HCT116 (cell line): ENCODE measurements around the gene FAM83G. TPM values are rescaled to one million over a fixed set of nuclear protein-coding genes. Genes with fewer than 3 reads are reported as not detected.

ENCODE experiments used
- ATAC-seq: fragments of 200-7000 bp; cut with Tn5 transposase; 2 replicates; pipeline ENCODE4 v1.9.1; 2020; ENCODE audit warnings: mild to moderate bottlenecking, moderate library complexity
- BruUV-seq: library from RNA; stranded (reverse); fragments of 400-500 nt; replicated peaks from 2 replicates; lab custom pipeline; 2021; lab: Mats Ljungman, UMichigan
- CTCF ChIA-PET: fragments of 300-600 bp; sonication (Branson Sonifier 250); formaldehyde crosslinking; loops from one replicate; lab custom pipeline; 2021; ENCODE audit warnings: antibody characterized with exemption; lab: Charles Lee
- POLR2A ChIA-PET: fragments of 300-600, 350-600 bp; sonication (Branson Sonifier 250); formaldehyde crosslinking; loops from one replicate; lab custom pipeline; 2021; ENCODE audit warnings: antibody characterized with exemption; lab: Charles Lee
- RAD21 ChIA-PET, 2 experiments: fragments of 300-600 bp; sonication (Branson Sonifier 250); formaldehyde crosslinking; loops; one replicate each; lab custom pipeline; 2023; ENCODE audit warnings: low total read pairs in 2 of 2; ENCODE audit not compliant: uncharacterized antibody in 2 of 2, unreplicated experiment in 2 of 2, low non-redundant PET in 1 of 2; lab: Charles Lee
- DNase-seq: peaks from one replicate; pipeline ENCODE4 v3.0.0-alpha.2; 2010; ENCODE audit warnings: low read depth, low spot score
- H2AFZ ChIP-seq: fragments of 200-600 bp; shearing (Covaris generic), sonication (generic); 2 replicates; pipeline ENCODE4 v1.6.1; 2017; ENCODE audit warnings: low read depth, mixed run types, mixed read lengths, antibody characterized with exemption, low read length; ENCODE audit not compliant: poor library complexity, severe bottlenecking
- H3K27ac ChIP-seq: 2 replicates; pipeline ENCODE4 v1.5.1; 2012; ENCODE audit warnings: low read depth, low read length
- H3K27me3 ChIP-seq: fragments of 200-600 bp; sonication (generic); 2 replicates; pipeline ENCODE4 v1.6.1; 2016; ENCODE audit warnings: mixed run types, low read length, mixed read lengths; ENCODE audit not compliant: insufficient read depth
- H3K36me3 ChIP-seq, 2 experiments: fragments of 200-500 bp in 1 of 2; fragments of 200-600 bp in 1 of 2; sonication (Bioruptor generic) in 1 of 2; sonication (generic) in 1 of 2; 2 replicates each; pipeline versions ENCODE4 v1.5.1 to v1.6.1; 2014 to 2016; ENCODE audit warnings: low read length in 2 of 2, inconsistent platforms in 1 of 2, mixed read lengths in 1 of 2, mixed run types in 1 of 2; ENCODE audit not compliant: insufficient read depth in 2 of 2, control insufficient read depth in 1 of 2
- H3K4me1 ChIP-seq, 2 experiments: fragments of 200-600 bp in 1 of 2; sonication (generic) in 1 of 2; 2 replicates each; pipeline versions ENCODE4 v1.5.1 to v1.6.1; 2012 to 2017; ENCODE audit warnings: low read length in 2 of 2, inconsistent platforms in 1 of 2, mild to moderate bottlenecking in 1 of 2, mixed read lengths in 1 of 2, mixed run types in 1 of 2, moderate library complexity in 1 of 2; ENCODE audit not compliant: insufficient read depth in 2 of 2, control insufficient read depth in 1 of 2
- H3K4me2 ChIP-seq: fragments of 200-600 bp; sonication (generic); 2 replicates; pipeline ENCODE4 v1.6.1; 2017; ENCODE audit warnings: mixed run types, low read length, mixed read lengths
- H3K4me3 ChIP-seq, 2 experiments: fragments of 200-600 bp in 1 of 2; sonication (generic) in 1 of 2; replicated peaks in 1 of 2; 2 replicates each; pipeline ENCODE4 v1.5.1; 2011 to 2016; ENCODE audit warnings: low read length in 2 of 2, control low read depth in 1 of 2, low read depth in 1 of 2, mild to moderate bottlenecking in 1 of 2, mixed read lengths in 1 of 2, mixed run types in 1 of 2
- H3K79me2 ChIP-seq: fragments of 200-600 bp; sonication (generic); 2 replicates; pipeline ENCODE4 v1.6.1; 2017; ENCODE audit warnings: mild to moderate bottlenecking, mixed run types, low read length, moderate library complexity, mixed read lengths; ENCODE audit not compliant: insufficient read depth
- H3K9ac ChIP-seq: fragments of 200-600 bp; sonication (generic); 2 replicates; pipeline ENCODE4 v1.6.1; 2016; ENCODE audit warnings: low read length, mixed read lengths
- H3K9me2 ChIP-seq: fragments of 200-600 bp; sonication (generic), shearing (Covaris generic); 2 replicates; pipeline ENCODE4 v1.6.1; 2017; ENCODE audit warnings: mixed run types, mild to moderate bottlenecking, moderate library complexity; ENCODE audit not compliant: insufficient read depth
- H3K9me3 ChIP-seq, 2 experiments: fragments of 200-500 bp in 1 of 2; fragments of 200-600 bp in 1 of 2; sonication (Bioruptor generic) in 1 of 2; sonication (generic) in 1 of 2; 2 replicates each; pipeline ENCODE4 v1.6.1; 2014 to 2017; ENCODE audit warnings: low read length in 2 of 2, mixed read lengths in 2 of 2, inconsistent platforms in 1 of 2, low read depth in 1 of 2, mild to moderate bottlenecking in 1 of 2, mixed run types in 1 of 2, moderate library complexity in 1 of 2; ENCODE audit not compliant: control insufficient read depth in 1 of 2, insufficient read depth in 1 of 2
- H4K20me1 ChIP-seq: fragments of 200-600 bp; sonication (generic), shearing (Covaris generic); 2 replicates; pipeline ENCODE4 v1.6.1; 2017; ENCODE audit warnings: mixed run types, mild to moderate bottlenecking, moderate library complexity; ENCODE audit not compliant: insufficient read depth
- ATF3 ChIP-seq: IDR thresholded peaks from 2 replicates; pipeline ENCODE4 v1.6.1; 2012
- CBX3 ChIP-seq: IDR thresholded peaks from 2 replicates; pipeline ENCODE4 v1.6.1; 2012; ENCODE audit warnings: low read depth
- CEBPB ChIP-seq: IDR thresholded peaks from 2 replicates; pipeline ENCODE4 v1.6.1; 2012; ENCODE audit warnings: low read depth
- CTCF ChIP-seq, 3 experiments: fragments of 200-600 bp in 1 of 3; sonication (generic) in 1 of 3; IDR thresholded peaks in 2 of 3; conservative IDR thresholded peaks in 1 of 3; 2 replicates each; pipeline ENCODE4 v1.5.1; 2012 to 2017; ENCODE audit warnings: low read depth in 2 of 3, low read length in 2 of 3, antibody characterized with exemption in 1 of 3, borderline replicate concordance in 1 of 3, control low read depth in 1 of 3, mild to moderate bottlenecking in 1 of 3, mixed read lengths in 1 of 3, mixed run types in 1 of 3, moderate library complexity in 1 of 3; ENCODE audit not compliant: insufficient read depth in 1 of 3
- ELF1 ChIP-seq: IDR thresholded peaks from 2 replicates; pipeline ENCODE4 v1.6.1; 2012; ENCODE audit warnings: low read depth, borderline replicate concordance
- EZH2 ChIP-seq: fragments of 200-600 bp; sonication (generic); IDR thresholded peaks from 2 replicates; pipeline ENCODE4 v1.6.1; 2017; ENCODE audit warnings: antibody characterized with exemption, mixed run types
- EZH2phosphoT487 ChIP-seq: fragments of 200-600 bp; IDR thresholded peaks from 2 replicates; pipeline ENCODE4 v1.6.1; 2018; ENCODE audit warnings: antibody characterized with exemption, borderline replicate concordance
- FOSL1 ChIP-seq: IDR thresholded peaks from 2 replicates; pipeline ENCODE4 v1.6.1; 2012; ENCODE audit warnings: low read depth
- JUND ChIP-seq: IDR thresholded peaks from 2 replicates; pipeline ENCODE4 v1.6.1; 2012
- MAX ChIP-seq: IDR thresholded peaks from 2 replicates; pipeline ENCODE4 v1.6.1; 2012
- POLR2A ChIP-seq: IDR thresholded peaks from 2 replicates; pipeline ENCODE4 v1.7.0; 2011; ENCODE audit warnings: borderline replicate concordance; ENCODE audit not compliant: insufficient read depth, insufficient read length; ENCODE audit errors: extremely low read depth
- POLR2AphosphoS5 ChIP-seq: IDR thresholded peaks from 2 replicates; pipeline ENCODE4 v1.6.1; 2011; ENCODE audit warnings: mild to moderate bottlenecking, low read depth, low read length, moderate library complexity
- RAD21 ChIP-seq: IDR thresholded peaks from 2 replicates; pipeline ENCODE4 v1.6.1; 2012; ENCODE audit warnings: low read depth, mild to moderate bottlenecking
- REST ChIP-seq: IDR thresholded peaks from 2 replicates; pipeline ENCODE4 v1.6.1; 2012; ENCODE audit warnings: low read depth
- SIN3A ChIP-seq: IDR thresholded peaks from 2 replicates; pipeline ENCODE4 v1.6.1; 2012; ENCODE audit warnings: low read depth
- SP1 ChIP-seq: IDR thresholded peaks from 2 replicates; pipeline ENCODE4 v1.6.1; 2012; ENCODE audit warnings: low read depth
- SRF ChIP-seq: IDR thresholded peaks from 2 replicates; pipeline ENCODE4 v1.6.1; 2012; ENCODE audit warnings: low read depth
- YY1 ChIP-seq: IDR thresholded peaks from 2 replicates; pipeline ENCODE4 v1.6.1; 2011; ENCODE audit warnings: low read length, low read depth, moderate library complexity, mild to moderate bottlenecking; ENCODE audit not compliant: insufficient replicate concordance; ENCODE audit errors: extremely low read depth
- ZBTB33 ChIP-seq: IDR thresholded peaks from 2 replicates; pipeline ENCODE4 v1.6.1; 2011; ENCODE audit warnings: mild to moderate bottlenecking, low read length, moderate library complexity; ENCODE audit not compliant: insufficient replicate concordance; ENCODE audit errors: extremely low read depth
- ZFX ChIP-seq: fragments of 450-650 bp; IDR thresholded peaks from 2 replicates; pipeline ENCODE4 v1.6.1; 2017
- intact Hi-C: fragments of 100-400 bp; cut with micrococcal nuclease; formaldehyde crosslinking; loops from 2 replicates; pipeline ENCODE4 v1.10.0; 2022
- total RNA-seq: library from RNA; stranded (reverse); gene quantifications from one replicate; pipeline ENCODE4 v1.2.1, GENCODE V29; 2021; ENCODE audit not compliant: unreplicated experiment

FAM83G gene
- total RNA-seq, 1 experiment from 2014 or later, result 33.9 TPM

- DNase-seq, result no peak
- TF ChIP-seq SP1, result no peak
- no peak for TF ChIP-seq ELF1
- no peak for TF ChIP-seq MAX
- no peak for TF ChIP-seq ATF3
- no peak for TF ChIP-seq EZH2
- no peak for TF ChIP-seq CEBPB
- TF ChIP-seq YY1, result no peak
- no peak for TF ChIP-seq REST
- no peak for TF ChIP-seq POLR2A
- TF ChIP-seq ZBTB33, result no peak
- no peak for TF ChIP-seq SRF
- no peak for TF ChIP-seq JUND
- no peak for TF ChIP-seq FOSL1
- TF ChIP-seq SIN3A, result no peak
- TF ChIP-seq CTCF (IDR thresholded peaks at IDR 0.05 in 2 of 3, conservative IDR thresholded peaks at IDR 0.05 in 1 of 3; ENCODE audit: borderline replicate concordance in 1 of 3, insufficient read depth in 1 of 3, low read depth in 2 of 3, low read length in 2 of 3), result no peak
- no peak for TF ChIP-seq ZFX
- TF ChIP-seq CBX3, result no peak
- TF ChIP-seq RAD21, result no peak
- TF ChIP-seq EZH2phosphoT487, result no peak
- no peak for TF ChIP-seq POLR2AphosphoS5
- no peak overlapping the region for H3K4me2 ChIP-seq
- no peaks in the 10 kb centered on the region for H3K27me3 ChIP-seq
- no peaks in the 10 kb centered on the region for H3K79me2 ChIP-seq
- H3K27ac ChIP-seq, result no peak overlapping the region
- no peaks in the 10 kb centered on the region for H3K9me2 ChIP-seq
- ChIA-PET CTCF (no interaction called here), POLR2A (no interaction called here), RAD21 (interaction anchor here in 1 of 2 experiments (0.7 kb wide), 1 partner anchor 60 kb away, joined by 3 read pairs; no protein-coding TSS in a partner anchor)
- no peak overlapping the region for H3K4me3 ChIP-seq
- intact Hi-C loops, result no loop called here
- BruUV-seq, result no TSS peak
- H2AFZ ChIP-seq, result no peak overlapping the region
- no peaks in the 10 kb centered on the region for H4K20me1 ChIP-seq
- no peaks in the 10 kb centered on the region for H3K36me3 ChIP-seq
- H3K9me3 ChIP-seq, result no peaks in the 10 kb centered on the region
- peaks cover 0 to 11% of the 10 kb centered on the region in 2 experiments; a peak in 2 of 4 replicates for H3K4me1 ChIP-seq
- no peak overlapping the region for H3K9ac ChIP-seq
- no peak for ATAC-seq
These were observed 11.7 kb upstream of the FAM83G start for GRCh38 chr17:19016297-19016696.
